ENCODE data around the gene PFN1.
"Not testable (repeated sequence)": the region's sequence is repeated elsewhere in the genome, so short reads cannot be mapped to it uniquely, and the experiment has no call there.

PFN1 gene

DNA sequence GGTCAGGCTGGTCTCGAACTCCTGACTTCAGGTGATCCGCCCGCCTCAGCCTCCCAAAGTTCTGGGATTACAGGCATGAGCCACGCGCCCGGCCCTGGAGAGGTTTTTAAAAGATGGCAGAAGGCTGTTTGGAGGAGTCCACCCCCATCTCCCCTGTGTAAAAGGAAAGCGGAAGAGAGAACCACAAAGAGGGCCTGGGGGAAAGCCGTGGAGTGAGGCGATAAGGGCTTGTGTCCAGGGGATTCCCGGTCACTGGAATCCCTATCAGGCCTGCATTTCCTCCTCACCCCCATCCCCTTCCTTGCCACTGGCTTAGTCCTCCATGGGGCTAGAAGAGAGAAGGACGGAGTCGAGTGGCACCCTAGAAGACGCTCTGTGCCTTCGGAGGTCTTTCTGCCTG, 16.4 kb downstream of the PFN1 start, which contains the start of gene GP1BA:
GP1BA (plus strand) TSS at position 315 of the 400 bp plus-strand sequence. CDS start 328 bp downstream, outside the sequence.
- no peak within 1 kb of the TSS for H3K27ac ChIP-seq
- TF ChIP-seq, protein P1, sequence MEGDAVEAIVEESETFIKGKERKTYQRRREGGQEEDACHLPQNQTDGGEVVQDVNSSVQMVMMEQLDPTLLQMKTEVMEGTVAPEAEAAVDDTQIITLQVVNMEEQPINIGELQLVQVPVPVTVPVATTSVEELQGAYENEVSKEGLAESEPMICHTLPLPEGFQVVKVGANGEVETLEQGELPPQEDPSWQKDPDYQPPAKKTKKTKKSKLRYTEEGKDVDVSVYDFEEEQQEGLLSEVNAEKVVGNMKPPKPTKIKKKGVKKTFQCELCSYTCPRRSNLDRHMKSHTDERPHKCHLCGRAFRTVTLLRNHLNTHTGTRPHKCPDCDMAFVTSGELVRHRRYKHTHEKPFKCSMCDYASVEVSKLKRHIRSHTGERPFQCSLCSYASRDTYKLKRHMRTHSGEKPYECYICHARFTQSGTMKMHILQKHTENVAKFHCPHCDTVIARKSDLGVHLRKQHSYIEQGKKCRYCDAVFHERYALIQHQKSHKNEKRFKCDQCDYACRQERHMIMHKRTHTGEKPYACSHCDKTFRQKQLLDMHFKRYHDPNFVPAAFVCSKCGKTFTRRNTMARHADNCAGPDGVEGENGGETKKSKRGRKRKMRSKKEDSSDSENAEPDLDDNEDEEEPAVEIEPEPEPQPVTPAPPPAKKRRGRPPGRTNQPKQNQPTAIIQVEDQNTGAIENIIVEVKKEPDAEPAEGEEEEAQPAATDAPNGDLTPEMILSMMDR (conservative IDR thresholded peaks at IDR 0.05) = no peak

- TF ChIP-seq, protein P1 (conservative IDR thresholded peaks at IDR 0.05) = no peak
- no peak overlapping the region for H3K27ac ChIP-seq
Measured at GRCh38 chr17:4928881-4929280, 19.4 kb downstream of the PFN1 start.

DNA sequence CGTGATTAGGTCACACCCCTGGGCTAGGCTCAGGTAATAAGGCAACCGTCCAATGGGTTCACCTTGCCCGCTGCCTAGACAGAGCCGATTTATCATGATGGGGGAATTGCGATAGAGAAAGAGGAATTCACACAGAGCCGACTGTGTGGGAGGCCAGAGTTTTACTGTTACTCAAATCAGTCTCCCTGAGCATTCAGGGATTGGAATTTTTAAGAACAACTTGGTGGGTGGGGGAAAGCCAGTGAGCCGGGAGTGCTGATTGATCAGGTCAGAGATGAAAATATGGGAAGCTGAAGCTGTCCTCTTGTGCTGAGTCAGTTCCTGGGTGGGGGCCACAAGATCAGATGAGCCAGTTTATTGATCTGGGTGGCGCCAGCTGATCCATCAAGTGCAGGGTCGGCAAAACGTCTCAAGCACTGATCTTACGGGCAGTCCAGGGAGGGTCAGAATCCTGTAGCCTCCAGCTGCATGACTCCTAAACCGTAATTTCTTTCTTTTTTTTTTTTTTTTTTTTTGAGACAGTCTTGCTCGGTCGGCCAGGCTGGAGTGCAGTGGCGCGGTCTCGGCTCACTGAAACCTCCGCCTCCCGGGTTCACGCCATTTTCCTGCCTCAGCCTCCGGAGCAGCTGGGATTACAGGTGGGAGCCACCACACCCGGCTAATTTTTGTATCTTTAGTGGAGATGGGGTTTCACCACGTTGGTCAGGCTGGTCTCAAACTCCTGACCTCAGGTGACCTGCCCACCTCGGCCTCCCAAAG, 21.6 kb downstream of the PFN1 start:
- H3K27ac ChIP-seq = not testable (repeated sequence)

GRCh38 chr17:4921320-4921719, 27.0 kb downstream of the PFN1 start:
- TF ChIP-seq, protein P1 (conservative IDR thresholded peaks at IDR 0.05) = no peak
- no peak overlapping the region for H3K27ac ChIP-seq

DNA sequence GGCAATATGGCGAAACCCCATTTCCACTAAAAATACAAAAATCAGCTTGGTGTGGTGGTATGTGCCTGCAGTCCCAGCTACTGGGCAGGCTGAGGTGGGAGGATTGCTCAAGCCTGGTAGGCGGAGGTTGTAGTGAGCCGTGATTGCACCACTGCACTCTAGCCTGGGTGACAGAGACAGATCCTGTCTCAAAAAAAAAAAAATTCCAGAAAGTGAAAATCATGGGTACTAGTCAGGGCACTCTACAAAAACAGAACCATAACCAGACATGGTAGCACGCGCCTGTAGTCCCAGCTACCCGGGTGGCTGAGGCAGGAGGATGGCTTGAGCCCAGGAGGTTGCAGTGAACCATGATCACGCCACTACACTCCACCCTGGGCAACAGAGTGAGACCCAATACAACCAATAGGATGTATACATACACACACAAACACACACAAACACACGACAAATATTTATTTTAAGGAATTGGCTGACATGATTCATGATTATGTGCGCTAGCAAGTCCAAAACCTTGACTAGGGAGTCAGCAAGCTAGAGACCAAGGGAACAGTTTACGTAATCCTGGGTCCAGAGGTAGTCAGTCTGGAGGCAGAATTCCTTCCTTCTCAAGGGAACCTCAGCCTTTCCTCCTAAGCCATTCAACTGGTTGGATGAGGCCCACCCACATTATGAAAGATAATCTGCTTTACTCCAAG, 27.8 kb downstream of the PFN1 start:
- H3K27ac ChIP-seq = no peak overlapping the region
- TF ChIP-seq, protein P1 (conservative IDR thresholded peaks at IDR 0.05) = no peak

- no peak overlapping the region for H3K27ac ChIP-seq
- TF ChIP-seq, protein P1 (conservative IDR thresholded peaks at IDR 0.05) = no peak
Measured at GRCh38 chr17:4919511-4920047, 28.8 kb downstream of the PFN1 start.

DNA sequence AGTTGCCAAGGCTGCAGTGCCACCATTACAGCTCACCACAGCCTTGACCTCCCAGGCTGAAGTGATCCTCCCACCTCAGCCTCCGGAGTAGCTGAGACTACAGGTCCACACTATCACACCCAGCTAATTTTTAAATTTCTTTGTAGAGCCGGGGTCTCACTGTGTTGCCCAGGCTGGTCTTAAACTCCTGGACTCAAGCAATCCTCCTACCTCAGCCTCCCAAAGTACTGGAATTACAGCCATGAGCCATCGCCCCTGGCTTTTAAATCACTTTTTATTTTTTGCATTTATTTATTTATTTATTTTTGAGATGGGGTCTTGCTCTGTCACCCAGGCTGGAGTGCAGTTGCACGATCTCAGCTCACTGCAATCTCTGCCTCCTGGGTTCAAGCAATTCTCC, 33.8 kb downstream of the PFN1 start:
- H3K27ac ChIP-seq = not testable (repeated sequence)

DNA sequence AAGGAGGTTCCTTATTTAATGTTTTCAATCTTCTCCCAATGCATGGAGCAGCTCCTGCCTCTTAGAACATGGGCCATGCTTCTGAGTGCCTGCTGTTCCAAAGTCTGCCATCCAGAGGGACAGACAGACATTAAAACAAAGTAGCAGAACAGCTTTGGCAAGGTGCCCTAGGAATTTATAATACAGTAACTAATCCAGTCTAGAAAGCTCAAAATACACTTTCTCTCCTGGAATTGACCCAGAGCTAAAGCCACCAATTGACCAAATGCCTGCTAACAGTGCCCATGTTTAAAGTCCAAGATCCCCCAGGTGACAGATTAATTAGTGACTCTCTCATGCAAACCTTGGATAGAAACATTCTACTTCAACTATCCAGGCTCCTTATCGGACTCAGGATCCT, 34.3 kb downstream of the PFN1 start:
- no peak overlapping the region for H3K27ac ChIP-seq
- TF ChIP-seq, protein P1 (conservative IDR thresholded peaks at IDR 0.05) = no peak
